ENCODE results near the gene GPATCH8. TPM values are rescaled to one million over a fixed set of nuclear protein-coding genes. Genes with fewer than 3 reads are reported as not detected.

Gene GPATCH8
- total and polyA plus RNA-seq, 2 donors (not counting 3 experiments of a cell fraction or from before 2014, with no cell fraction given), result 14.6 to 35.3 TPM

DNA sequence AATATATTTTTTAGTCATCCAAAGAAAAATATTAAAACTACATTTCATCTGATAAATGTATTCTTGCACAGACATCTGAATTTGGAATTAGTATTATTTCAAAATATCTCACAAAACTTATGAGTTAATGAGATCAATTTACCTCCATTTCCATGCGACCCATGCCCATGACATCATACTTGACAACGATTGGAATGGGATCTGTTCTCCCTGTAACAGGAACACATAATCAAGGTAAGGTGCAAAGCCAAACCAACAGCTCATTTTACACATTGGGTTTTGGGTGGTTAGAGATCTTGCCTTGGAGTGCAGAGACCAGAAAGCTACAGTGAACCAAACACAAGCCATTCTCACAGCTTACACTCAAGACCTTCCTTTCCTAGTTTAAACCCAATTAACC lies 66.9 kb downstream of the GPATCH8 start:
- FAIRE-seq, result no peak
- POLR2A ChIA-PET, result no interaction called here
- no TSS peak for BruUV-seq (replicated peaks)

More for the DNA sequence above, 66.9 kb downstream of the GPATCH8 start:
- H3K27ac ChIP-seq (ENCODE audit: insufficient read depth, low read depth, low read length), result no peak overlapping the region
- CTCF ChIA-PET, result interaction anchor here (0.6 to 1.4 kb wide), 3 partner anchors 9 to 87 kb away, joined by 3 to 6 read pairs (median 3); no protein-coding TSS in a partner anchor
- no peak overlapping the region for H2AFZ ChIP-seq (ENCODE audit: low read depth, low read length)
- no peak for DNase-seq (ENCODE audit: low read depth, low spot score)
- H3K9me3 ChIP-seq (replicated peaks; ENCODE audit: control insufficient read depth, insufficient read depth, low read length), result no peaks in the 10 kb centered on the region
- H3K4me2 ChIP-seq (ENCODE audit: insufficient read depth, low read length), result no peak overlapping the region
- peaks cover 3 to 11% of the 10 kb centered on the region in 2 experiments for H3K36me3 ChIP-seq (ENCODE audit: control insufficient read depth in 2 of 2, extremely low read depth in 1 of 2, insufficient read depth in 2 of 2, low read length in 2 of 2)
- H4K20me1 ChIP-seq (replicated peaks; ENCODE audit: control insufficient read depth, extremely low read depth, insufficient read depth, low read length), result no peaks in the 10 kb centered on the region
- peaks cover 2% of the 10 kb centered on the region for H3K79me2 ChIP-seq (ENCODE audit: control insufficient read depth, insufficient read depth, low read length)
- TF ChIP-seq EZH2 (IDR thresholded peaks at IDR 0.05; ENCODE audit: borderline replicate concordance, low read depth, low read length, severe bottlenecking), result no peak
- TF ChIP-seq POLR2A (IDR thresholded peaks at IDR 0.05; ENCODE audit: low read depth, low read length), result no peak
- no peak for TF ChIP-seq GATA2 (IDR thresholded peaks at IDR 0.05; ENCODE audit: insufficient read depth, insufficient read length, low read depth, low read length)
- TF ChIP-seq JUN (IDR thresholded peaks at IDR 0.05; ENCODE audit: borderline replicate concordance, insufficient read depth, insufficient read length, low read depth), result no peak
- TF ChIP-seq MYC (IDR thresholded peaks at IDR 0.05; ENCODE audit: low read depth, low read length), result no peak
- TF ChIP-seq FOS (IDR thresholded peaks at IDR 0.05; ENCODE audit: borderline replicate concordance, insufficient read depth, low read length), result no peak
- no peak for TF ChIP-seq POLR2AphosphoS5 (IDR thresholded peaks at IDR 0.05; ENCODE audit: insufficient read depth, low read depth, low read length)
- TF ChIP-seq, protein P1, sequence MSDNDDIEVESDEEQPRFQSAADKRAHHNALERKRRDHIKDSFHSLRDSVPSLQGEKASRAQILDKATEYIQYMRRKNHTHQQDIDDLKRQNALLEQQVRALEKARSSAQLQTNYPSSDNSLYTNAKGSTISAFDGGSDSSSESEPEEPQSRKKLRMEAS (IDR thresholded peaks at IDR 0.05; ENCODE audit: insufficient read depth, insufficient read length), result no peak
- TF ChIP-seq, protein P2, sequence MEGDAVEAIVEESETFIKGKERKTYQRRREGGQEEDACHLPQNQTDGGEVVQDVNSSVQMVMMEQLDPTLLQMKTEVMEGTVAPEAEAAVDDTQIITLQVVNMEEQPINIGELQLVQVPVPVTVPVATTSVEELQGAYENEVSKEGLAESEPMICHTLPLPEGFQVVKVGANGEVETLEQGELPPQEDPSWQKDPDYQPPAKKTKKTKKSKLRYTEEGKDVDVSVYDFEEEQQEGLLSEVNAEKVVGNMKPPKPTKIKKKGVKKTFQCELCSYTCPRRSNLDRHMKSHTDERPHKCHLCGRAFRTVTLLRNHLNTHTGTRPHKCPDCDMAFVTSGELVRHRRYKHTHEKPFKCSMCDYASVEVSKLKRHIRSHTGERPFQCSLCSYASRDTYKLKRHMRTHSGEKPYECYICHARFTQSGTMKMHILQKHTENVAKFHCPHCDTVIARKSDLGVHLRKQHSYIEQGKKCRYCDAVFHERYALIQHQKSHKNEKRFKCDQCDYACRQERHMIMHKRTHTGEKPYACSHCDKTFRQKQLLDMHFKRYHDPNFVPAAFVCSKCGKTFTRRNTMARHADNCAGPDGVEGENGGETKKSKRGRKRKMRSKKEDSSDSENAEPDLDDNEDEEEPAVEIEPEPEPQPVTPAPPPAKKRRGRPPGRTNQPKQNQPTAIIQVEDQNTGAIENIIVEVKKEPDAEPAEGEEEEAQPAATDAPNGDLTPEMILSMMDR (IDR thresholded peaks at IDR 0.05; ENCODE audit: extremely low read depth in 1 of 2, insufficient read depth in 1 of 2, low read depth in 1 of 2, low read length in 2 of 2), result no peak
- dilution Hi-C loops (cut with MboI; ENCODE audit: extremely low pct_ligation_motif_present, low sequenced_read_pairs), result no loop called here
- H3K4me3 ChIP-seq (replicated peaks in 1 of 3; ENCODE audit: insufficient read depth in 1 of 3, low read depth in 1 of 3, low read length in 3 of 3), result no peak overlapping the region
- H3K27me3 ChIP-seq (ENCODE audit: control insufficient read depth in 2 of 2, insufficient read depth in 2 of 2, low read length in 2 of 2), result no peaks in the 10 kb centered on the region
- H3K9me1 ChIP-seq (replicated peaks; ENCODE audit: control insufficient read depth, extremely low read depth, insufficient read depth, low read length), result no peaks in the 10 kb centered on the region
- intact Hi-C loops (cut with micrococcal nuclease), result no loop called here
- no peak overlapping the region for H3K9ac ChIP-seq (replicated peaks; ENCODE audit: extremely low read depth, insufficient read depth, low read length)
- H3K4me1 ChIP-seq (ENCODE audit: control insufficient read depth, extremely low read depth, insufficient read depth, low read length), result peaks cover 2% of the 10 kb centered on the region

All from endothelial cell of umbilical vein (primary cell).